Lung (tissue), 12 donors: ENCODE measurements around the gene SMIM41. TPM values are rescaled to one million over a fixed set of nuclear protein-coding genes. Genes with fewer than 3 reads are reported as not detected.
A peak's percentile ranks its signal among the peaks of the same experiment; 100 is the strongest.

Experiments
- ATAC-seq: fragments of 200-7000 bp; cut with Tn5 transposase; one replicate; pipeline ENCODE4 v1.9.1; 2020; ENCODE audit warnings: moderate number of reproducible peaks; ENCODE audit not compliant: insufficient read depth, low FRiP score
- DNase-seq, 3 donors: peaks; one replicate each; pipeline ENCODE4 v3.0.0-alpha.2; 2013 to 2017
- H3K27ac ChIP-seq, 2 donors: one replicate each; pipeline ENCODE4 v1.5.1; 2013; ENCODE audit warnings: mild to moderate bottlenecking in 2 of 2, moderate library complexity in 2 of 2, control low read depth in 1 of 2, inconsistent platforms in 1 of 2, low read depth in 1 of 2, low read length in 1 of 2
- H3K27me3 ChIP-seq, 3 donors: one replicate each; pipeline ENCODE4 v1.5.1; 2013; ENCODE audit warnings: low read length in 2 of 3; ENCODE audit not compliant: control insufficient read depth in 3 of 3, insufficient read depth in 3 of 3
- H3K36me3 ChIP-seq, 4 donors: one replicate each; pipeline ENCODE4 v1.5.1; 2013; ENCODE audit warnings: low read length in 4 of 4, mild to moderate bottlenecking in 1 of 4, moderate library complexity in 1 of 4; ENCODE audit not compliant: control insufficient read depth in 4 of 4, insufficient read depth in 4 of 4
- H3K4me1 ChIP-seq, 5 donors: one replicate each; pipeline ENCODE4 v1.5.1; 2013; ENCODE audit warnings: low read length in 5 of 5, mild to moderate bottlenecking in 2 of 5, moderate library complexity in 1 of 5; ENCODE audit not compliant: control insufficient read depth in 5 of 5, insufficient read depth in 5 of 5
- H3K4me3 ChIP-seq: one replicate; pipeline ENCODE4 v1.5.1; 2013; ENCODE audit warnings: mild to moderate bottlenecking, control low read depth, moderate library complexity
- H3K9ac ChIP-seq, 2 donors: one replicate each; pipeline ENCODE4 v1.5.1; 2013; ENCODE audit warnings: low read length in 2 of 2, control low read depth in 1 of 2; ENCODE audit not compliant: insufficient read depth in 1 of 2
- H3K9me3 ChIP-seq, 4 donors: one replicate each; pipeline ENCODE4 v1.5.1; 2013; ENCODE audit warnings: low read length in 3 of 4, mild to moderate bottlenecking in 1 of 4, moderate library complexity in 1 of 4; ENCODE audit not compliant: control insufficient read depth in 4 of 4, insufficient read depth in 3 of 4
- CTCF ChIP-seq: IDR thresholded peaks from 2 replicates; pipeline ENCODE4 v1.5.1; 2012; ENCODE audit warnings: mild to moderate bottlenecking; ENCODE audit errors: control extremely low read depth, extremely low read depth
- WGBS, 2 donors: extraction: QIAGEN DNeasy Blood & Tissue Kit; methylation state at CpG; one replicate each; pipeline ENCODE4 v1.1.7; 2013; 5-methylcytosine and 5-hydroxymethylcytosine counted together
- polyA plus RNA-seq, 2 donors: library from polyadenylated mRNA; stranded (reverse); fragments of 200-250 nt; gene quantifications; one replicate each; pipeline ENCODE4 v1.2.1, GENCODE V29; 2013
- total RNA-seq, 2 donors: library from RNA; depleted of rRNA in 1 of 2; stranded (reverse); fragments of >200 nt in 1 of 2; gene quantifications; one replicate each; pipeline ENCODE4 v1.2.1, GENCODE V29; 2014 to 2021
- donor health status: control.
- donor health status: control.
- donor health status: Bipolar disorder and iron deficiency.
- donor health status: healthy.
- donor health status: DM: yes; HTN: yes; CAD: no.

The SMIM41 gene
- total and polyA plus RNA-seq, 4 donors = 1.9 to 7.6 (median 4.3) TPM

GRCh38 chr12:52122540-52122871 is 43.0 kb downstream of the SMIM41 start:
- no peak for TF ChIP-seq CTCF
- DNase-seq (no peak), ATAC-seq (no peak)
- Histone ChIP-seq H3K27ac (no peak overlapping the region), H3K9ac (no peak overlapping the region), H3K4me3 (no peak overlapping the region), H3K4me1 (peaks cover 0 to 16% (median 6%) of the 10 kb centered on the region in 5 donors), H3K36me3 (no peaks in the 10 kb centered on the region), H3K9me3 (no peaks in the 10 kb centered on the region), H3K27me3 (no peaks in the 10 kb centered on the region)
- 79 to 88% methylated on average over 4 of the region's 4 CpGs for WGBS, 2 donors

GRCh38 chr12:52122904-52123303 is 43.4 kb downstream of the SMIM41 start:
- Histone ChIP-seq H3K4me1 (peaks cover 0 to 16% (median 6%) of the 10 kb centered on the region in 5 donors), H3K9me3 (no peaks in the 10 kb centered on the region), H3K27me3 (no peaks in the 10 kb centered on the region), H3K36me3 (no peaks in the 10 kb centered on the region), H3K27ac (no peak overlapping the region), H3K9ac (no peak overlapping the region), H3K4me3 (no peak overlapping the region)
- DNase-seq (no peak), ATAC-seq (no peak)
- TF ChIP-seq CTCF = no peak
- WGBS, 2 donors = 91 to 95% methylated on average over 7 of the region's 7 CpGs

GRCh38 chr12:52123487-52124186 is 44.1 kb downstream of the SMIM41 start:
- H3K4me1 ChIP-seq = peaks cover 0 to 16% (median 6%) of the 10 kb centered on the region in 5 donors
- DNase-seq (no peak), ATAC-seq (no peak)
- H3K27ac ChIP-seq = no peak overlapping the region
- H3K4me3 ChIP-seq = no peak overlapping the region
- no peaks in the 10 kb centered on the region for H3K27me3 ChIP-seq
- no peak for TF ChIP-seq CTCF
- H3K9me3 ChIP-seq = no peaks in the 10 kb centered on the region
- no peaks in the 10 kb centered on the region for H3K36me3 ChIP-seq
- WGBS, 2 donors = 66 to 84% methylated on average over 8 of the region's 8 CpGs
- H3K9ac ChIP-seq = no peak overlapping the region

DNA sequence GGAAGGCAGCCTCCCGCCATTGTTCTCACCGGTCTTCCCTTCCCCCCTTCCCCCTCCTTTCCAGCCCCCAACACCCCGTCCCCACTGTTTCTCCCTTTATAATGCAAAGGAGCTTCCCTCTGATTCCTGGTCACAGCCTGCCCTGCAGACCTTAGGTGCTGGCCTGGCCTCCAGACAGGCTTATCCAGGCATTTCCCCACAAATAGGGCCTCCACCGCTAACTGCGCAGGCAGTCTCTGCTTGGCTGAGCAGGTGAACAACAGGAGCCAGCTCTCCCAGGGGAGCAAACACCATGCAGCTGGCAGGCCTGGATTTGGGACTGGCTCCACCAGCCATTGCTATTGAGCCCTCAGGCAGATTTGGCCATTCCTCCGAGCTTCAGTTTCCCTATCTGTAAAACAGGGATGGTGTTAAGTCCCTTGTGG is 46.0 kb downstream of the SMIM41 start:
- Histone ChIP-seq H3K27me3 (no peaks in the 10 kb centered on the region), H3K27ac (peak overlapping the region in 1 of 2 donors; percentile 78), H3K4me1 (peaks cover 0 to 16% (median 6%) of the 10 kb centered on the region in 5 donors), H3K4me3 (no peak overlapping the region), H3K36me3 (no peaks in the 10 kb centered on the region), H3K9ac (no peak overlapping the region), H3K9me3 (no peaks in the 10 kb centered on the region)
- DNase-seq = no peak
- no peak for TF ChIP-seq CTCF
- 91 to 95% methylated on average over 6 of the region's 6 CpGs for WGBS, 2 donors
- no peak for ATAC-seq
